ENCODE results near the gene ADAM22.

The ADAM22 gene

DNA sequence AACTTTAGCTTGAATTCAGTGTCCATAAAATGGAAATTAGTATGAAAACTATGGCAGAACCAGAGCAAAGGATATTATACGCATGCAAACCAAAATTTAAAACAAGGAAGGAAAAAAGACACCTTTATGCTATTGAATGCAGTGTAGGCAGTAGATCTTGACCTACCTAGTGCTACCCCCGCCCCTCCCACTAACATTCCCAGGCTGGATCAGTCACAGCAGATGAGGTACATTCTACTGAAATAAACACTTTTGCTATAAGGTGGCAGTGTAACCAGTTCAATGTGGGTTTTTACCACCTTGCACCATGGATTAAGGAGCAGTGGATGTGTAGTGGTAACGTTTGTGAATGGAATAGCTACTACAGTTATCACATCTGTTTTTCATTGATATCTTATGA, 257.9 kb downstream of the ADAM22 start:
- H3K18ac ChIP-seq (ENCODE audit: low read length): no peak overlapping the region
- H3K14ac ChIP-seq (ENCODE audit: low read length): no peak overlapping the region
- no peaks in the 10 kb centered on the region for H3K79me1 ChIP-seq (ENCODE audit: low read length)
- H3K79me2 ChIP-seq (ENCODE audit: control insufficient read depth, insufficient read depth, low read length, poor library complexity): no peaks in the 10 kb centered on the region
- H3K27ac ChIP-seq (ENCODE audit: low read depth, low read length): no peak overlapping the region
- no peak overlapping the region for H4K8ac ChIP-seq (ENCODE audit: low read depth, low read length)
- no peak overlapping the region for H3K9ac ChIP-seq (ENCODE audit: low read length)
- no peaks in the 10 kb centered on the region for H3K27me3 ChIP-seq (ENCODE audit: insufficient read depth, low read length)
- WGBS (ENCODE audit: extremely low coverage, insufficient coverage, insufficient read length): no CpG with 5 or more reads among the region's 3 CpGs
- no peak overlapping the region for H2AFZ ChIP-seq (ENCODE audit: insufficient read depth, low read length, poor library complexity)
- no peaks in the 10 kb centered on the region for H3K4me1 ChIP-seq (ENCODE audit: control insufficient read depth in 1 of 2, insufficient read depth in 2 of 2, low read length in 2 of 2)
- no peak overlapping the region for H3K4me3 ChIP-seq (ENCODE audit: low read depth, low read length)
- no peak overlapping the region for H4K91ac ChIP-seq (ENCODE audit: low read depth, low read length)
- no peak overlapping the region for H3K23ac ChIP-seq (ENCODE audit: low read length)
- H2BK5ac ChIP-seq (ENCODE audit: low read depth, low read length, poor library complexity): no peak overlapping the region
- DNase-seq: no peak
- no peak overlapping the region for H4K12ac ChIP-seq (ENCODE audit: low read depth, low read length)
- no peak overlapping the region for H3K4ac ChIP-seq (ENCODE audit: low read depth, low read length)
- H2BK120ac ChIP-seq (ENCODE audit: insufficient read depth, low read length, poor library complexity): no peak overlapping the region
- H3K36me3 ChIP-seq (ENCODE audit: control insufficient read depth in 1 of 2, insufficient read depth in 2 of 2, low read length in 2 of 2): peaks cover 0 to 2% of the 10 kb centered on the region in 2 experiments
- H2AK5ac ChIP-seq (ENCODE audit: low read length): no peak overlapping the region
- H2BK12ac ChIP-seq (ENCODE audit: low read length): no peak overlapping the region
- H3K9me3 ChIP-seq (ENCODE audit: insufficient read depth, low read depth, low read length): no peaks in the 10 kb centered on the region
- H3K4me2 ChIP-seq (ENCODE audit: low read length): no peak overlapping the region

GRCh38 chr7:88200261-88200660, 266.2 kb downstream of the ADAM22 start:
- Histone ChIP-seq H3K27me3 (ENCODE audit: insufficient read depth, low read length) (no peaks in the 10 kb centered on the region), H3K4me3 (ENCODE audit: low read depth, low read length) (no peak overlapping the region), H3K4ac (ENCODE audit: low read depth, low read length) (no peak overlapping the region), H2BK12ac (ENCODE audit: low read length) (no peak overlapping the region), H3K36me3 (ENCODE audit: control insufficient read depth in 1 of 2, insufficient read depth in 2 of 2, low read length in 2 of 2) (peaks cover 1 to 8% of the 10 kb centered on the region in 2 experiments), H2AFZ (ENCODE audit: insufficient read depth, low read length, poor library complexity) (no peak overlapping the region), H3K23ac (ENCODE audit: low read length) (no peak overlapping the region), H2BK120ac (ENCODE audit: insufficient read depth, low read length, poor library complexity) (no peak overlapping the region), H3K4me1 (ENCODE audit: control insufficient read depth in 1 of 2, insufficient read depth in 2 of 2, low read length in 2 of 2) (no peaks in the 10 kb centered on the region), H2AK5ac (ENCODE audit: low read length) (no peak overlapping the region), H3K79me2 (ENCODE audit: control insufficient read depth, insufficient read depth, low read length, poor library complexity) (no peaks in the 10 kb centered on the region), H3K4me2 (ENCODE audit: low read length) (no peak overlapping the region), H3K14ac (ENCODE audit: low read length) (no peak overlapping the region), H4K12ac (ENCODE audit: low read depth, low read length) (no peak overlapping the region), H3K27ac (ENCODE audit: low read depth, low read length) (no peak overlapping the region), H3K18ac (ENCODE audit: low read length) (no peak overlapping the region), H4K91ac (ENCODE audit: low read depth, low read length) (no peak overlapping the region), H4K8ac (ENCODE audit: low read depth, low read length) (no peak overlapping the region), H3K9ac (ENCODE audit: low read length) (no peak overlapping the region), H3K79me1 (ENCODE audit: low read length) (no peaks in the 10 kb centered on the region), H2BK5ac (ENCODE audit: low read depth, low read length, poor library complexity) (no peak overlapping the region), H3K9me3 (ENCODE audit: insufficient read depth, low read depth, low read length) (no peaks in the 10 kb centered on the region)
- WGBS (ENCODE audit: extremely low coverage, insufficient coverage, insufficient read length): no CpG with 5 or more reads among the region's 3 CpGs
- no peak for DNase-seq

DNA sequence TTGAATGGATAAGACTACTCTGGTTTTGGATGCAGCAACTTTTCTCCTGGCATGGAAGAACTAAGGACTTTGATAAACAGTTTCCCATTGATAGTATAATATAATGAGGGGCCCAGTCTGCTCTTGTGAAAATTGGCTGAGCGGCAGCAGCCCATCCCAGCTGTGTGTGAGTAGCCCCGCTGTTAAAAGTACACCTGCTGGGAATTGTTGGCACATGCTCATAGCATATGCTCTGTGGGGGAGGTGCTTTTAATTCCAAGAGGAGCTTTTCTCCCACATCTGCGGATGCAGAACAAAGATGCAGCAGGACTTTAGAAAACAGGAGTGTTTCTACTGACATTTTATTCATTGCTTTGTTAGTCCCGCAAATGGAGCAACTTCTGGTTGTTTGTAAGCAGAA, 266.7 kb downstream of the ADAM22 start:
- no peak for DNase-seq

DNA sequence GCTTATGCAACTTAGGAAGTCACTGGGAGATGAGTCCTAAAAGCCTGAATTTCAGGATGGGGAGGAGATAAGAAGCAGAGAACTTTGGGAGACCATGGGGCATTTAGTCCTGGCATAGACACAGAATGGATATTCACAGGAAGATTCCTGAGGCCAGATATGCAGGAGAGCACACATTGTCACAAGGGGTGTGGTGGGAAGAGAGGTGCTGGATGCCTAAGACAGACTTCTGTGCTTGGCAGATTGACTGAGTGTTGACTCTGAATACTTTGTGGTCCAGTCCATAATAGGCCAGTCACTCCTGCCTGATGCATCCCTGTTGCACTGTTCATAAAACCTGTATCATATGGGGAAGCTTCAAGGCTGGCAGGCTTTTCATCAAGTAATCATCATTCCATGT, 267.3 kb downstream of the ADAM22 start:
- Histone ChIP-seq H3K23ac (ENCODE audit: low read length) (no peak overlapping the region), H2BK5ac (ENCODE audit: low read depth, low read length, poor library complexity) (no peak overlapping the region), H4K8ac (ENCODE audit: low read depth, low read length) (no peak overlapping the region), H3K36me3 (ENCODE audit: control insufficient read depth in 1 of 2, insufficient read depth in 2 of 2, low read length in 2 of 2) (peaks cover 1 to 8% of the 10 kb centered on the region in 2 experiments), H3K14ac (ENCODE audit: low read length) (no peak overlapping the region), H3K4me3 (ENCODE audit: low read depth, low read length) (no peak overlapping the region), H4K91ac (ENCODE audit: low read depth, low read length) (no peak overlapping the region), H3K18ac (ENCODE audit: low read length) (no peak overlapping the region), H3K9me3 (ENCODE audit: insufficient read depth, low read depth, low read length) (no peaks in the 10 kb centered on the region), H2BK120ac (ENCODE audit: insufficient read depth, low read length, poor library complexity) (no peak overlapping the region), H3K27me3 (ENCODE audit: insufficient read depth, low read length) (no peaks in the 10 kb centered on the region), H2AFZ (ENCODE audit: insufficient read depth, low read length, poor library complexity) (no peak overlapping the region), H4K12ac (ENCODE audit: low read depth, low read length) (no peak overlapping the region), H3K9ac (ENCODE audit: low read length) (no peak overlapping the region), H3K4me1 (ENCODE audit: control insufficient read depth in 1 of 2, insufficient read depth in 2 of 2, low read length in 2 of 2) (no peaks in the 10 kb centered on the region), H3K79me2 (ENCODE audit: control insufficient read depth, insufficient read depth, low read length, poor library complexity) (no peaks in the 10 kb centered on the region), H3K79me1 (ENCODE audit: low read length) (no peaks in the 10 kb centered on the region), H3K4me2 (ENCODE audit: low read length) (no peak overlapping the region), H2AK5ac (ENCODE audit: low read length) (no peak overlapping the region), H2BK12ac (ENCODE audit: low read length) (no peak overlapping the region), H3K27ac (ENCODE audit: low read depth, low read length) (no peak overlapping the region), H3K4ac (ENCODE audit: low read depth, low read length) (no peak overlapping the region)
- DNase-seq: no peak

More for the DNA sequence above, 266.7 kb downstream of the ADAM22 start:
- H3K18ac ChIP-seq (ENCODE audit: low read length): no peak overlapping the region
- no peaks in the 10 kb centered on the region for H3K4me1 ChIP-seq (ENCODE audit: control insufficient read depth in 1 of 2, insufficient read depth in 2 of 2, low read length in 2 of 2)
- H2BK120ac ChIP-seq (ENCODE audit: insufficient read depth, low read length, poor library complexity): no peak overlapping the region
- H2BK5ac ChIP-seq (ENCODE audit: low read depth, low read length, poor library complexity): no peak overlapping the region
- H4K8ac ChIP-seq (ENCODE audit: low read depth, low read length): no peak overlapping the region
- no peak overlapping the region for H3K4me2 ChIP-seq (ENCODE audit: low read length)
- H3K36me3 ChIP-seq (ENCODE audit: control insufficient read depth in 1 of 2, insufficient read depth in 2 of 2, low read length in 2 of 2): peaks cover 1 to 8% of the 10 kb centered on the region in 2 experiments
- H4K12ac ChIP-seq (ENCODE audit: low read depth, low read length): no peak overlapping the region
- no peak overlapping the region for H4K91ac ChIP-seq (ENCODE audit: low read depth, low read length)
- H2AFZ ChIP-seq (ENCODE audit: insufficient read depth, low read length, poor library complexity): no peak overlapping the region
- no peak overlapping the region for H2BK12ac ChIP-seq (ENCODE audit: low read length)
- WGBS (ENCODE audit: extremely low coverage, insufficient coverage, insufficient read length): no CpG with 5 or more reads among the region's 4 CpGs
- H3K79me1 ChIP-seq (ENCODE audit: low read length): no peaks in the 10 kb centered on the region
- no peak overlapping the region for H3K14ac ChIP-seq (ENCODE audit: low read length)
- H3K27me3 ChIP-seq (ENCODE audit: insufficient read depth, low read length): no peaks in the 10 kb centered on the region
- no peak overlapping the region for H2AK5ac ChIP-seq (ENCODE audit: low read length)
- no peak overlapping the region for H3K4ac ChIP-seq (ENCODE audit: low read depth, low read length)
- H3K4me3 ChIP-seq (ENCODE audit: low read depth, low read length): no peak overlapping the region
- no peak overlapping the region for H3K23ac ChIP-seq (ENCODE audit: low read length)
- no peak overlapping the region for H3K27ac ChIP-seq (ENCODE audit: low read depth, low read length)
- H3K79me2 ChIP-seq (ENCODE audit: control insufficient read depth, insufficient read depth, low read length, poor library complexity): no peaks in the 10 kb centered on the region
- no peak overlapping the region for H3K9ac ChIP-seq (ENCODE audit: low read length)
- H3K9me3 ChIP-seq (ENCODE audit: insufficient read depth, low read depth, low read length): no peaks in the 10 kb centered on the region
